ENCODE measurements around the gene DUSP28.

DNA sequence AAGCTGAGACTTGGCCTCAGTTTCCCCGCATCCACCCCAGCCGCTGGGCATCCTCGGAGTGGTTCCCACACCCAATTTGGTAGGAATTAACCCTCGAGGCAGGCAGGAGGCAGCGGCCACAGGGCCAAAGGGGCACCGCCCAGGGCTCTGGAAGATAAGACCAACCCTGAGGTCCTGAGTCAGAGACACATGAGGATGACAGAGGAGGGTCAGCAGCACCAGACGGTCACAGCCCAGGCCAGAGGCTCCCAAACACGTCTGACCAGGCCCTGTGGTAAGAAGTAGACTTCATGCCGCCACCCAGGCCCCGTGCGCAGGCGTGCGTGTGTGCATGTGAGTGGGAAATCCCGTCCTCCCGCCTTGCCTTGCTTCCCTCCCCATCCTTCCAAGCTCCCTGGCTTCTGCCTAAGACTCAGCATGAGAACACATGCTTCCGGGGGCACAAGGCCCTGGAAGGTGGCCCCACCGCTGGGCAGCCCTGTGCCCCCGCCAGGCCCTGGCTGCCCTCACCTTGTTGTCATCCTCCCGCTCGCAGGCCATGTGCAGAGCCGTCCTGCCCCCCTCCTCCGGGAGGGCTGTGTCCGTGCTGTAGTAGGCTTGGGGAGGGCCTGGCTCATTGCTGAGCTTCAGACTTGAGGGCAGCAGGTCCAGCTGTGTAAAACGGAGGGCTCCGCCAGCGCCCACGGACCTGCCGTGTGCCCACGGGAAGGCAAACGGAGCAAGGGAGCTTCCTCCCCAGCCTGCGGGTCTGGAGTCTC, 48.6 kb upstream of the DUSP28 start:
- TF ChIP-seq EZH2 (IDR thresholded peaks at IDR 0.05; ENCODE audit: low read depth), result no peak
- TF ChIP-seq, protein P1, sequence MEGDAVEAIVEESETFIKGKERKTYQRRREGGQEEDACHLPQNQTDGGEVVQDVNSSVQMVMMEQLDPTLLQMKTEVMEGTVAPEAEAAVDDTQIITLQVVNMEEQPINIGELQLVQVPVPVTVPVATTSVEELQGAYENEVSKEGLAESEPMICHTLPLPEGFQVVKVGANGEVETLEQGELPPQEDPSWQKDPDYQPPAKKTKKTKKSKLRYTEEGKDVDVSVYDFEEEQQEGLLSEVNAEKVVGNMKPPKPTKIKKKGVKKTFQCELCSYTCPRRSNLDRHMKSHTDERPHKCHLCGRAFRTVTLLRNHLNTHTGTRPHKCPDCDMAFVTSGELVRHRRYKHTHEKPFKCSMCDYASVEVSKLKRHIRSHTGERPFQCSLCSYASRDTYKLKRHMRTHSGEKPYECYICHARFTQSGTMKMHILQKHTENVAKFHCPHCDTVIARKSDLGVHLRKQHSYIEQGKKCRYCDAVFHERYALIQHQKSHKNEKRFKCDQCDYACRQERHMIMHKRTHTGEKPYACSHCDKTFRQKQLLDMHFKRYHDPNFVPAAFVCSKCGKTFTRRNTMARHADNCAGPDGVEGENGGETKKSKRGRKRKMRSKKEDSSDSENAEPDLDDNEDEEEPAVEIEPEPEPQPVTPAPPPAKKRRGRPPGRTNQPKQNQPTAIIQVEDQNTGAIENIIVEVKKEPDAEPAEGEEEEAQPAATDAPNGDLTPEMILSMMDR (conservative IDR thresholded peaks at IDR 0.05), result no peak
